Measurements from ENCODE around the gene CCNL2. TPM values are rescaled to one million over a fixed set of nuclear protein-coding genes. Genes with fewer than 3 reads are reported as not detected.

The CCNL2 gene
- total and polyA plus RNA-seq, 2 experiments from 2014 or later = 115 to 146 TPM

- no peak for TF ChIP-seq ZNF462 (CRISPR knock-in tag; IDR thresholded peaks at IDR 0.05)
- TF ChIP-seq ZNF114 (CRISPR knock-in tag; IDR thresholded peaks at IDR 0.05) = no peak
- TF ChIP-seq JUNB (IDR thresholded peaks at IDR 0.05; ENCODE audit: unreplicated experiment) = no peak
- no peak for TF ChIP-seq REST (IDR thresholded peaks at IDR 0.05; ENCODE audit: unreplicated experiment)
- TF ChIP-seq EZH2phosphoT487 (IDR thresholded peaks at IDR 0.05; ENCODE audit: unreplicated experiment) = no peak
- TF ChIP-seq STAT1 (IDR thresholded peaks at IDR 0.05; ENCODE audit: unreplicated experiment) = no peak
- TF ChIP-seq NANOG (IDR thresholded peaks at IDR 0.05; ENCODE audit: borderline replicate concordance) = no peak
- no peak for TF ChIP-seq CTCF (conservative IDR thresholded peaks at IDR 0.05; ENCODE audit: low read depth in 2 of 2)
- TF ChIP-seq, protein P1, sequence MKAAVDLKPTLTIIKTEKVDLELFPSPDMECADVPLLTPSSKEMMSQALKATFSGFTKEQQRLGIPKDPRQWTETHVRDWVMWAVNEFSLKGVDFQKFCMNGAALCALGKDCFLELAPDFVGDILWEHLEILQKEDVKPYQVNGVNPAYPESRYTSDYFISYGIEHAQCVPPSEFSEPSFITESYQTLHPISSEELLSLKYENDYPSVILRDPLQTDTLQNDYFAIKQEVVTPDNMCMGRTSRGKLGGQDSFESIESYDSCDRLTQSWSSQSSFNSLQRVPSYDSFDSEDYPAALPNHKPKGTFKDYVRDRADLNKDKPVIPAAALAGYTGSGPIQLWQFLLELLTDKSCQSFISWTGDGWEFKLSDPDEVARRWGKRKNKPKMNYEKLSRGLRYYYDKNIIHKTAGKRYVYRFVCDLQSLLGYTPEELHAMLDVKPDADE (IDR thresholded peaks at IDR 0.05) = no peak
- no peak for TF ChIP-seq POLR2AphosphoS5 (IDR thresholded peaks at IDR 0.05; ENCODE audit: low read depth)
Observed at GRCh38 chr1:1336446-1336845, 62.7 kb downstream of the CCNL2 start (continued).
